HG02884 (cell line): ENCODE measurements around the gene MPPED1.

Experiments
- ATAC-seq: cut with Tn5 transposase; IDR thresholded peaks from one replicate; pipeline ENCODE4 v1.9.1; 2021; ENCODE audit warnings: mild to moderate bottlenecking, moderate library complexity; ENCODE audit not compliant: unreplicated experiment

The MPPED1 gene

GRCh38 chr22:43392385-43392989, 19.3 kb upstream of the MPPED1 start:
- ATAC-seq = no peak

- no peak for ATAC-seq
Observed at GRCh38 chr22:43393132-43393843, 18.5 kb upstream of the MPPED1 start.

- no peak for ATAC-seq
Observed at GRCh38 chr22:43393844-43394474, 17.9 kb upstream of the MPPED1 start.

- ATAC-seq = no peak
Observed at GRCh38 chr22:43395086-43395695, 16.6 kb upstream of the MPPED1 start.

- no peak for ATAC-seq
Observed at GRCh38 chr22:43396321-43396933, 15.4 kb upstream of the MPPED1 start.

GRCh38 chr22:43396934-43397457, 14.8 kb upstream of the MPPED1 start:
- ATAC-seq = no peak

GRCh38 chr22:43397766-43398165, 14.0 kb upstream of the MPPED1 start:
- ATAC-seq = no peak

- no peak for ATAC-seq
Observed at GRCh38 chr22:43398246-43398645, 13.6 kb upstream of the MPPED1 start.

GRCh38 chr22:43398910-43399309, 12.9 kb upstream of the MPPED1 start:
- no peak for ATAC-seq

GRCh38 chr22:43399338-43399979, 12.4 kb upstream of the MPPED1 start:
- no peak for ATAC-seq

- no peak for ATAC-seq
Observed at GRCh38 chr22:43399980-43400358, 11.8 kb upstream of the MPPED1 start.

- no peak for ATAC-seq
Observed at GRCh38 chr22:43400449-43400848, 11.4 kb upstream of the MPPED1 start.

GRCh38 chr22:43401233-43401632, 10.6 kb upstream of the MPPED1 start:
- ATAC-seq = no peak

- ATAC-seq = no peak
Observed at GRCh38 chr22:43401661-43402060, 10.2 kb upstream of the MPPED1 start.

- ATAC-seq = no peak
Observed at GRCh38 chr22:43402128-43402527, 9.7 kb upstream of the MPPED1 start.

GRCh38 chr22:43404673-43405385, 7.0 kb upstream of the MPPED1 start:
- no peak for ATAC-seq

GRCh38 chr22:43406186-43406790, 5.5 kb upstream of the MPPED1 start:
- ATAC-seq = no peak

- ATAC-seq = no peak
Observed at GRCh38 chr22:43407591-43407990, 4.2 kb upstream of the MPPED1 start.

- no peak for ATAC-seq
Observed at GRCh38 chr22:43408009-43408408, 3.8 kb upstream of the MPPED1 start.

GRCh38 chr22:43409046-43409445, 2.8 kb upstream of the MPPED1 start:
- no peak for ATAC-seq
